ENCODE data around the gene AGAP5.

AGAP5 gene

DNA sequence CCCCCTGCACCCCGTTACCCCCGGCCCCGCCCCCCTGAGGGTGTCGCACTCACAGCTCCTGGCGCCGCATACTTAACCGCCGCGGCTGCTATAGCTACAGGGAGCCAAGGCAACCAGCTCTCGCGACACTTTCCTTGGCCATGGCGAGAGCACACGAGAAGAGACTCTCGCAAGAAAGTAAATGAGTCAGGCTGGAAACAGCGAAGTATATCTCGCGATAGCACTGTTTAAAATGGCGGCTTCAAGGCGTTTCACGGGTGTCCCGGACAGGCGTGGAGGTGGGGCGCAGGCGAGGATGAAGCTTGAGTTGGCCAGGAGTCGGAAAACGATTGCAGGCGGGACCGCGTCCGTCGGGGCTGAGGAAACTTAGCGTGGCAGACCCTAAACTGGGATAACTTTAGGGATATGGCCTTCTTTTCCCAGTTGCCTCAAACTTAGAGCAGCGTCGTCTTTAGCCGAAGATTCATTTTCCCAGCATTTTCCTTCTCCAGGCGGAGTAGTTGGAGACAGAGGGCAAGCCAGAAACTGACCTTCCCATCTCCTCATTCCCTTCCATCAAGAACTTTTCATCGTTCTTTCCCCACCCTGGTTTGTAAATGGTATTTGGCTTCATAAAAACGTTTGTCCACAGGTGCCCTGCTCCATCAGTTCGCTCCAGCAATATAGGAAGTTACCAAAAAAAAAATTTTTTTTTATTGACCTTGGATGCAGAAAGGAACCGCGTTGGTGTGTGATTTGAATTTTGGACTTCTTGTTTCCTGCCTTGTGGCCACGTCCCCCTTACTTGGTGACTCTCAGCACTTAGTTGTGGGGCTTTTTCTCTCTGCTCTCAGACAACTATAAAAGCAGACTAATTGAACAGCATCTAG, 71.8 kb downstream of the AGAP5 start:
- H3K4me3 ChIP-seq (ENCODE audit: low read depth, low read length), result peak overlapping the region; percentile 94
- DNase-seq (ENCODE audit: low read depth), result peak; percentile 95
- TF ChIP-seq CTCF (IDR thresholded peaks at IDR 0.05; ENCODE audit: control insufficient read depth, extremely low read depth, insufficient read depth), result no peak

DNA sequence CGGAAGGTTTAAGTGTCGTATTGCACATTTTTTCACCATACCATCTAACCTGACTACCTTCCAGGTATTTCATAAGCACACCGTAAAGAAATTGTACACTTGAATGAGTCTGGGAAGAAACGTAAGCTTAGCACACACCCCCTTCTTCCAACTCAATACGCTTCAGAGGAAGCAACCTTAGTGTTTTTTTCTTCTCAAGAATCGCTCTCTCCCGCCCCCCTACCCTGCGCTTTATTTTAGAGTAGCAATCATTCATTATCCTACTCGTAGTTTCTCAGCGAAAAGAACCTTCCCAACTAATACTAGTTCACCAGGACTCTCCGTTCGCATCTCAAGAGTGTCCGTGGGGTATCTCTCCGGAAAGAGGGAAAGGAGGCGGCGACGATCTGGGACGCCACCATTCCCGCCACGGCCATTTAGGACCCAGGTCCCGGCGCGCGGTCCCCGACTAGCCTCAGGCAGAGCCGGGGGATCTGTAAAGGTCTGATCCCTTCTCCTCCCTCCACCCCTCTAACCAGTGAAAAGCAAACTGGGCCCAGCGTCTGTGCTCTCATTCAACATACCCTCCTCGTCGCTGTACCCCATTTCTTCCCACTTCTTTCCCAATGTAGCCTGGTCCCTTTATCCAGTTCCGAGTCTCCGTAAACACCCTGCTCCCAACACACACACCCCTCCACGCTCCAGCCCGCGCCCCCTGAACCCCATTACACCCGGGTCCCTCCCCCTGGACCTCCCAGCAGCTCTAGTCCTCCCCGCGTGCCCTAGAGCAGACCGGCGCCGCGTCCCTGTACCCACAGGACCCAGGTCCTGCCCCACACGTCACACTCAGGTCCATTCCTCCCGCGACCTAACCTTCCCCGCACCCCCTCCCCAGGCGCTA, 72.7 kb downstream of the AGAP5 start:
- no peak for TF ChIP-seq CTCF (IDR thresholded peaks at IDR 0.05; ENCODE audit: control insufficient read depth, extremely low read depth, insufficient read depth)
- DNase-seq (ENCODE audit: low read depth), result no peak
- peak overlapping the region; percentile 94 for H3K4me3 ChIP-seq (ENCODE audit: low read depth, low read length)
